Epithelial cell of proximal tubule (primary cell): Measurements from ENCODE around the gene LIN52. TPM values are rescaled to one million over a fixed set of nuclear protein-coding genes. Genes with fewer than 3 reads are reported as not detected.

Experiments used
- DNase-seq: peaks from one replicate; pipeline ENCODE4 v3.0.0-alpha.2; 2011; ENCODE audit warnings: low read depth
- H3K4me3 ChIP-seq: 2 replicates; pipeline ENCODE4 v1.5.1; 2011; ENCODE audit warnings: low read depth, mild to moderate bottlenecking, low read length
- CTCF ChIP-seq: conservative IDR thresholded peaks from 2 replicates; pipeline ENCODE4 v1.5.1; 2012; ENCODE audit warnings: low read depth, mild to moderate bottlenecking, low read length
- total RNA-seq: library from RNA; depleted of rRNA; stranded (reverse); fragments of >200 nt; gene quantifications from 2 replicates; pipeline ENCODE4 v1.2.3, GENCODE V29; 2015

LIN52 gene
- total RNA-seq, 1 donor from 2014 or later, result 4.6 TPM

GRCh38 chr14:74221741-74222140 lies 137.0 kb downstream of the LIN52 start:
- no peak for DNase-seq
- H3K4me3 ChIP-seq, result no peak overlapping the region
- no peak for TF ChIP-seq CTCF

GRCh38 chr14:74223016-74223415 lies 138.3 kb downstream of the LIN52 start:
- no peak overlapping the region for H3K4me3 ChIP-seq
- no peak for DNase-seq
- TF ChIP-seq CTCF, result no peak

GRCh38 chr14:74231784-74232183 lies 147.0 kb downstream of the LIN52 start:
- DNase-seq, result no peak
- no peak overlapping the region for H3K4me3 ChIP-seq
- no peak for TF ChIP-seq CTCF

GRCh38 chr14:74235017-74235416 lies 150.3 kb downstream of the LIN52 start:
- H3K4me3 ChIP-seq, result no peak overlapping the region
- DNase-seq, result no peak
- TF ChIP-seq CTCF, result no peak

- TF ChIP-seq CTCF, result no peak
- no peak overlapping the region for H3K4me3 ChIP-seq
- no peak for DNase-seq
Observed at GRCh38 chr14:74237441-74237840, 152.7 kb downstream of the LIN52 start.

- H3K4me3 ChIP-seq, result no peak within 1 kb of the TSS
- no peak for TF ChIP-seq CTCF
- no peak for DNase-seq
Observed at GRCh38 chr14:74238974-74239847, 154.5 kb downstream of the LIN52 start, which contains the start of gene VSX2. Gene VSX2 (plus strand): TSS chr14:74239449. CDS start chr14:74239562, 113 bp downstream.
